ENCODE results near the gene LSM4. TPM values are rescaled to one million over a fixed set of nuclear protein-coding genes. Genes with fewer than 3 reads are reported as not detected.
A peak's percentile ranks its signal among the peaks of the same experiment; 100 is the strongest.

The LSM4 gene
- total RNA-seq, 1 donor from 2014 or later, result 196 TPM

- no peak for DNase-seq (ENCODE audit: extremely low spot score, unreplicated experiment)
- H3K4me1 Mint-ChIP-seq (ENCODE audit: unreplicated experiment), result peaks cover 24% of the 10 kb centered on the region
- H3K27me3 Mint-ChIP-seq, result no peaks in the 10 kb centered on the region
- H3K9me3 Mint-ChIP-seq, result no peaks in the 10 kb centered on the region
- H3K4me3 Mint-ChIP-seq, result peak overlapping the region; percentile 77
- peaks cover 3% of the 10 kb centered on the region for H3K36me3 Mint-ChIP-seq
- TF ChIP-seq CTCF (conservative IDR thresholded peaks at IDR 0.05), result no peak
- H3K27ac Mint-ChIP-seq, result peak overlapping the region; percentile 85
These were observed 18.7 kb downstream of the LSM4 start for GRCh38 chr19:18304208-18304457.

GRCh38 chr19:18301718-18302111, 21.2 kb downstream of the LSM4 start:
- DNase-seq (ENCODE audit: extremely low spot score, unreplicated experiment), result no peak
- Mint-ChIP-seq H3K27me3 (no peaks in the 10 kb centered on the region), H3K36me3 (no peaks in the 10 kb centered on the region), H3K4me3 (no peak overlapping the region), H3K9me3 (no peaks in the 10 kb centered on the region), H3K27ac (no peak overlapping the region), H3K4me1 (ENCODE audit: unreplicated experiment) (peaks cover 24% of the 10 kb centered on the region)
- TF ChIP-seq CTCF (conservative IDR thresholded peaks at IDR 0.05), result no peak

- TF ChIP-seq CTCF (conservative IDR thresholded peaks at IDR 0.05), result no peak
- Mint-ChIP-seq H3K27me3 (no peaks in the 10 kb centered on the region), H3K36me3 (no peaks in the 10 kb centered on the region), H3K27ac (no peak overlapping the region), H3K4me1 (ENCODE audit: unreplicated experiment) (peaks cover 21% of the 10 kb centered on the region), H3K4me3 (no peak overlapping the region), H3K9me3 (no peaks in the 10 kb centered on the region)
- no peak for DNase-seq (ENCODE audit: extremely low spot score, unreplicated experiment)
These were observed 21.8 kb downstream of the LSM4 start for GRCh38 chr19:18300930-18301717.

GRCh38 chr19:18299654-18300053, 23.2 kb downstream of the LSM4 start:
- DNase-seq (ENCODE audit: extremely low spot score, unreplicated experiment), result no peak
- Mint-ChIP-seq H3K4me1 (ENCODE audit: unreplicated experiment) (peaks cover 17% of the 10 kb centered on the region), H3K27me3 (no peaks in the 10 kb centered on the region), H3K9me3 (no peaks in the 10 kb centered on the region), H3K4me3 (no peak overlapping the region), H3K36me3 (no peaks in the 10 kb centered on the region), H3K27ac (no peak overlapping the region)
- no peak for TF ChIP-seq CTCF (conservative IDR thresholded peaks at IDR 0.05)

GRCh38 chr19:18298601-18299000, 24.3 kb downstream of the LSM4 start:
- Mint-ChIP-seq H3K4me1 (ENCODE audit: unreplicated experiment) (peaks cover 8% of the 10 kb centered on the region), H3K9me3 (no peaks in the 10 kb centered on the region), H3K4me3 (no peak overlapping the region), H3K27me3 (no peaks in the 10 kb centered on the region), H3K27ac (no peak overlapping the region), H3K36me3 (no peaks in the 10 kb centered on the region)
- no peak for TF ChIP-seq CTCF (conservative IDR thresholded peaks at IDR 0.05)
- no peak for DNase-seq (ENCODE audit: extremely low spot score, unreplicated experiment)

- TF ChIP-seq CTCF (conservative IDR thresholded peaks at IDR 0.05), result no peak
- no peak overlapping the region for H3K27ac Mint-ChIP-seq
- no peaks in the 10 kb centered on the region for H3K36me3 Mint-ChIP-seq
- peaks cover 12% of the 10 kb centered on the region for H3K4me1 Mint-ChIP-seq (ENCODE audit: unreplicated experiment)
- H3K4me3 Mint-ChIP-seq, result no peak overlapping the region
- H3K9me3 Mint-ChIP-seq, result no peaks in the 10 kb centered on the region
- DNase-seq (ENCODE audit: extremely low spot score, unreplicated experiment), result no peak
- no peaks in the 10 kb centered on the region for H3K27me3 Mint-ChIP-seq
These were observed 25.6 kb downstream of the LSM4 start for GRCh38 chr19:18297308-18297707.
